CD8-positive, alpha-beta memory T cell (primary cell): ENCODE results near the gene AUP1. TPM values are rescaled to one million over a fixed set of nuclear protein-coding genes. Genes with fewer than 3 reads are reported as not detected.

Experiments used
- CTCF ChIA-PET: fragments of 350-600 bp; sonication (Branson Sonifier 250); formaldehyde crosslinking; loops from one replicate; lab custom pipeline; 2021; ENCODE audit warnings: antibody characterized with exemption; lab: Charles Lee
- POLR2A ChIA-PET: fragments of 350-600 bp; sonication (Branson Sonifier 250); formaldehyde crosslinking; loops from one replicate; lab custom pipeline; 2021; ENCODE audit warnings: antibody characterized with exemption; lab: Charles Lee
- DNase-seq, 5 donors: peaks; one replicate each; pipeline versions ENCODE4 v3.0.0 to v3.0.0-alpha.2; 2020 to 2022; ENCODE audit warnings: mixed read lengths in 1 of 5
- H3K27ac ChIP-seq: one replicate; pipeline ENCODE4 v1.7.0; 2013; ENCODE audit warnings: low read depth, mild to moderate bottlenecking, low read length, moderate library complexity
- H3K27me3 ChIP-seq: 2 replicates; pipeline ENCODE4 v1.7.0; 2013; ENCODE audit warnings: low read length, mild to moderate bottlenecking; ENCODE audit not compliant: insufficient read depth, poor library complexity, severe bottlenecking
- H3K36me3 ChIP-seq: 2 replicates; pipeline ENCODE4 v1.7.0; 2013; ENCODE audit warnings: mild to moderate bottlenecking, low read length, moderate library complexity; ENCODE audit not compliant: insufficient read depth
- H3K4me1 ChIP-seq: 2 replicates; pipeline ENCODE4 v1.7.0; 2013; ENCODE audit warnings: mild to moderate bottlenecking, low read length, moderate library complexity; ENCODE audit not compliant: insufficient read depth
- H3K4me3 ChIP-seq: 2 replicates; pipeline ENCODE4 v1.7.0; 2013; ENCODE audit warnings: mild to moderate bottlenecking, low read length
- H3K9me3 ChIP-seq: 2 replicates; pipeline ENCODE4 v1.7.0; 2013; ENCODE audit warnings: mild to moderate bottlenecking, low read length
- H3K27ac Mint-ChIP-seq, 8 donors: one replicate each; pipeline ENCODE4 v1.8.0; 2020 to 2021; ENCODE audit warnings: mixed read lengths in 8 of 8, mild to moderate bottlenecking in 6 of 8, inconsistent platforms in 3 of 8, moderate library complexity in 3 of 8
- H3K27me3 Mint-ChIP-seq, 2 donors: one replicate each; pipeline ENCODE4 v1.8.0; 2020 to 2021; ENCODE audit warnings: mixed read lengths in 2 of 2, mild to moderate bottlenecking in 1 of 2, moderate library complexity in 1 of 2
- H3K36me3 Mint-ChIP-seq, 3 donors: one replicate each; pipeline ENCODE4 v1.8.0; 2020 to 2021; ENCODE audit warnings: mixed read lengths in 3 of 3, inconsistent platforms in 1 of 3, mild to moderate bottlenecking in 1 of 3
- H3K4me1 Mint-ChIP-seq, 3 donors: one replicate each; pipeline ENCODE4 v1.8.0; 2020 to 2021; ENCODE audit warnings: mixed read lengths in 3 of 3, inconsistent platforms in 1 of 3, mild to moderate bottlenecking in 1 of 3
- H3K4me3 Mint-ChIP-seq, 7 donors: one replicate each; pipeline ENCODE4 v1.8.0; 2020 to 2021; ENCODE audit warnings: mixed read lengths in 7 of 7, mild to moderate bottlenecking in 6 of 7, moderate library complexity in 4 of 7, inconsistent platforms in 2 of 7
- H3K9me3 Mint-ChIP-seq, 5 donors: one replicate each; pipeline ENCODE4 v1.8.0; 2020 to 2022; ENCODE audit warnings: mixed read lengths in 5 of 5, mild to moderate bottlenecking in 3 of 5, moderate library complexity in 2 of 5, inconsistent platforms in 1 of 5
- polyA plus RNA-seq: library from polyadenylated mRNA; unstranded; fragments of 300-500 nt; fragmentation: Illumina TruSeq; gene quantifications from one replicate; pipeline ENCODE4 v1.2.3, GENCODE V29; 2021
- total RNA-seq, 2 experiments: library from RNA; stranded (reverse); gene quantifications; one replicate each; pipeline ENCODE4 v1.2.3, GENCODE V29; 2021

The AUP1 gene
- total and polyA plus RNA-seq, 3 experiments from 2014 or later, result 95.8 to 225 (median 219) TPM

DNA sequence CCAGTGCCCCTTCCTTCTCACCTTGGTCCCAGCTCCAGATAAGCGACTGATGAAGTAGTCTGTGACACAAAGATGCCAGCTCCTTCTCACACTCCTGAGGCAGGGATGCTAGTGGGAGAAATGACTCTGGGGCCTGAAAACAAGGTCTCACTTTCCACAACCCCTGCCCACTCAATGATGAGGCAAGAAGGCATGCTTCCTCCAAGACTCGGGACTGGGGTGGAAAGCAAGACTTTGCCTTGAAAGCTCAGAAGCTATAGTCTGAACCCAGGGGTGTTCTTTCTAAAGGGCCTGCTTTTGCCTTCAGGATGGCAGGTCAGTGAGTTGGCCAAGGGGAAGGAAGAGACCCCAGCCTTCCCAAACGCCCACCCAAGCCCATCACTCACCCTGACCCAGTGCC, 48.1 kb downstream of the AUP1 start:
- Mint-ChIP-seq H3K9me3 (no peaks in the 10 kb centered on the region), H3K36me3 (peaks cover 0 to 51% (median 7%) of the 10 kb centered on the region in 3 donors), H3K27me3 (no peaks in the 10 kb centered on the region), H3K4me1 (peaks cover 32 to 52% (median 45%) of the 10 kb centered on the region in 3 donors), H3K4me3 (peak overlapping the region; percentile 98 to 100 (median 100)), H3K27ac (peak overlapping the region in 1 of 8 donors; percentile 43)
- H3K27me3 ChIP-seq, result no peaks in the 10 kb centered on the region
- H3K4me3 ChIP-seq, result peak overlapping the region; percentile 99
- peak overlapping the region; percentile 89 for H3K27ac ChIP-seq
- DNase-seq, result no peak
- peaks cover 25% of the 10 kb centered on the region for H3K4me1 ChIP-seq
- no peaks in the 10 kb centered on the region for H3K9me3 ChIP-seq
- ChIA-PET POLR2A (interaction anchor here (0.5 to 3.9 kb wide), 8 partner anchors 9 to 50 kb away, joined by 3 to 56 read pairs (median 8); partner anchors contain the start of genes INO80B, MOGS, MRPL53 and WBP1), CTCF (interaction anchor here (0.8 to 5.6 kb wide), 11 partner anchors 8 to 105 kb away, joined by 3 to 83 read pairs (median 16); partner anchors contain the start of genes AUP1, HTRA2, INO80B and MOGS)
- peaks cover 10% of the 10 kb centered on the region for H3K36me3 ChIP-seq

Other genes with a start within 250 kb of the AUP1 start
- 1 to 10 TPM; 1.8 to 1.9 TPM for gene SLC4A5, start 186.3 kb downstream of the AUP1 start, total RNA-seq
- 0.13 TPM for gene SLC4A5, start 186.3 kb downstream of the AUP1 start, polyA plus RNA-seq
- 100 to 1,000 TPM; 113 to 114 TPM for gene DCTN1, start 149.4 kb downstream of the AUP1 start, total RNA-seq
- 90.2 TPM for gene DCTN1, start 149.4 kb downstream of the AUP1 start, polyA plus RNA-seq
- 1 to 10 TPM; 2.7 to 3.2 TPM for gene C2orf81, start 108.1 kb downstream of the AUP1 start, total RNA-seq
- gene C2orf81, start 108.1 kb downstream of the AUP1 start, polyA plus RNA-seq, result 2.6 TPM
- 10 to 100 TPM; 75.5 to 86.6 TPM for gene WDR54, start 108.0 kb downstream of the AUP1 start, total RNA-seq
- gene WDR54, start 108.0 kb downstream of the AUP1 start, polyA plus RNA-seq, result 55.5 TPM
- gene RTKN, start 87.8 kb downstream of the AUP1 start, total RNA-seq, result 1 to 10 TPM; 1.1 to 1.4 TPM
- 1.2 TPM for gene RTKN, start 87.8 kb downstream of the AUP1 start, polyA plus RNA-seq
- gene INO80B, start 74.6 kb downstream of the AUP1 start, total RNA-seq, result 10 to 100 TPM; 44.1 to 44.3 TPM
- gene INO80B, start 74.6 kb downstream of the AUP1 start, polyA plus RNA-seq, result 7.6 TPM
- gene WBP1, start 71.3 kb downstream of the AUP1 start, total RNA-seq, result 10 to 100 TPM; 31.2 to 31.6 TPM
- gene WBP1, start 71.3 kb downstream of the AUP1 start, polyA plus RNA-seq, result 37.0 TPM
- gene MOGS, start 64.3 kb downstream of the AUP1 start, total RNA-seq, result 10 to 100 TPM; 82.4 to 88.0 TPM
- 48.5 TPM for gene MOGS, start 64.3 kb downstream of the AUP1 start, polyA plus RNA-seq
- gene MRPL53, start 57.0 kb downstream of the AUP1 start, total RNA-seq, result 100 to 1,000 TPM; 115 to 118 TPM
- gene MRPL53, start 57.0 kb downstream of the AUP1 start, polyA plus RNA-seq, result 108 TPM
- 10 to 100 TPM; 20.3 to 22.8 TPM for gene CCDC142, start 46.7 kb downstream of the AUP1 start, total RNA-seq
- 9.7 TPM for gene CCDC142, start 46.7 kb downstream of the AUP1 start, polyA plus RNA-seq
- gene TTC31, start 46.6 kb downstream of the AUP1 start, total RNA-seq, result 10 to 100 TPM; 26.4 to 28.0 TPM
- gene TTC31, start 46.6 kb downstream of the AUP1 start, polyA plus RNA-seq, result 20.5 TPM
- gene LBX2, start 30.1 kb downstream of the AUP1 start, total RNA-seq, result under 1 TPM; 0.38 to 0.94 TPM
- not detected for gene LBX2, start 30.1 kb downstream of the AUP1 start, polyA plus RNA-seq
- gene PCGF1, start 22.0 kb downstream of the AUP1 start, total RNA-seq, result 10 to 100 TPM; 29.6 to 38.7 TPM
- gene PCGF1, start 22.0 kb downstream of the AUP1 start, polyA plus RNA-seq, result 17.2 TPM
- gene TLX2, start 15.3 kb downstream of the AUP1 start, total RNA-seq, result under 1 TPM; 0.37 to 0.60 TPM
- gene TLX2, start 15.3 kb downstream of the AUP1 start, polyA plus RNA-seq, result not detected
- gene DQX1, start 3.5 kb downstream of the AUP1 start, total RNA-seq, result under 1 TPM; 0.51 to 0.83 TPM
- gene DQX1, start 3.5 kb downstream of the AUP1 start, polyA plus RNA-seq, result not detected
- gene HTRA2, start 227 bp upstream of the AUP1 start, total RNA-seq, result 10 to 100 TPM; 81.0 to 82.1 TPM
- gene HTRA2, start 227 bp upstream of the AUP1 start, polyA plus RNA-seq, result 26.0 TPM
- gene LOXL3, start 24.2 kb upstream of the AUP1 start, total RNA-seq, result 1 to 10 TPM in 1 of 2 experiments, under 1 TPM in 1; 0.77 to 1.2 TPM
- gene LOXL3, start 24.2 kb upstream of the AUP1 start, polyA plus RNA-seq, result 0.08 TPM
- gene DOK1, start 25.0 kb upstream of the AUP1 start, total RNA-seq, result 10 to 100 TPM; 24.4 to 25.2 TPM
- 24.0 TPM for gene DOK1, start 25.0 kb upstream of the AUP1 start, polyA plus RNA-seq
- not detected for gene M1AP, start 118.6 kb upstream of the AUP1 start, total RNA-seq
- 0.39 TPM for gene M1AP, start 118.6 kb upstream of the AUP1 start, polyA plus RNA-seq
- gene SEMA4F, start 124.5 kb upstream of the AUP1 start, total RNA-seq, result 1 to 10 TPM; 7.8 to 8.5 TPM
- gene SEMA4F, start 124.5 kb upstream of the AUP1 start, polyA plus RNA-seq, result 8.3 TPM